Pancreas (tissue), 10 donors: ENCODE results near the gene CS. TPM values are rescaled to one million over a fixed set of nuclear protein-coding genes. Genes with fewer than 3 reads are reported as not detected.

ENCODE experiments used
- ATAC-seq, 4 donors: fragments of 200-7000 bp; cut with Tn5 transposase; one replicate each; pipeline versions ENCODE4 v1.8.0 to v1.9.1; 2020; ENCODE audit warnings: mild to moderate bottlenecking in 4 of 4, moderate library complexity in 4 of 4
- DNase-seq, 6 donors: peaks; one replicate each; pipeline ENCODE4 v3.0.0-alpha.2; 2020
- FAIRE-seq: peaks from 2 replicates; lab custom pipeline; 2012; peaks lifted over from hg19 to GRCh38; lab: Jason Lieb, UNC
- H3K27ac ChIP-seq, 4 donors: fragments of 200-600 bp; sonication (generic); 1 replicate in 3 of 4; 2 replicates in 1 of 4; pipeline versions ENCODE4 v1.5.0 to v1.8.0; 2020
- H3K27me3 ChIP-seq, 4 donors: fragments of 200-600 bp; one replicate each; pipeline ENCODE4 v1.8.0; 2021
- H3K36me3 ChIP-seq, 3 donors: fragments of 200-600 bp; sonication (generic) in 1 of 3; one replicate each; pipeline versions ENCODE4 v1.5.0 to v1.8.0; 2020 to 2021
- H3K4me1 ChIP-seq, 3 donors: fragments of 200-600 bp; one replicate each; pipeline ENCODE4 v1.8.0; 2021
- H3K4me3 ChIP-seq, 4 donors: fragments of 200-600 bp; sonication (generic) in 2 of 4; one replicate each; pipeline versions ENCODE4 v1.5.0 to v1.8.0; 2020 to 2021
- H3K9me3 ChIP-seq, 4 donors: fragments of 200-600 bp; one replicate each; pipeline ENCODE4 v1.8.0; 2021
- CTCF ChIP-seq, 4 donors: fragments of 200-600 bp; sonication (generic) in 3 of 4; IDR thresholded peaks; one replicate each; pipeline versions ENCODE4 v1.5.0 to v1.8.0; 2021; ENCODE audit warnings: antibody characterized with exemption in 4 of 4
- WGBS, 2 donors: extraction: QIAGEN DNeasy Blood & Tissue Kit; methylation state at CpG; one replicate each; pipeline ENCODE4 v1.1.7; 2013; 5-methylcytosine and 5-hydroxymethylcytosine counted together
- intact Hi-C, 3 donors: fragments of 100-400 bp; cut with DNase I; formaldehyde crosslinking; loops; one replicate each; pipeline versions ENCODE4 v1.11.1 to v1.14.2; 2022
- polyA plus RNA-seq, 2 donors: library from polyadenylated mRNA; stranded (reverse); fragments of 200-250 nt; gene quantifications; one replicate each; pipeline ENCODE4 v1.2.3, GENCODE V29; 2013
- total RNA-seq, 6 donors: library from RNA; stranded (reverse); fragmentation: NEBNext Ultra II Directional in 4 of 6; extraction: Animal tissue kit (Norgen Biotek cat#: 25700) in 4 of 6; gene quantifications; one replicate each; pipeline versions ENCODE4 v1.2.1 to v1.2.4, GENCODE V29; 2021 to 2023
- donor health status: healthy with polysubstance abuse.
- donor health status: DM: no; HTN: no; CAD: no; lungs with moderate emphysema.
- donor health status: DM: no; HTN: no; CAD: no.
- donor health status: control.
- donor health status: control.
- donor health status: Bipolar disorder and iron deficiency.
- donor health status: DM: yes; HTN: yes; CAD: no.
- donor health status: DM: no; HTN: no; CAD: no.
- donor health status: DM: no; HTN: no; CAD: no.
- donor health status: DM: yes; HTN: yes; CAD: no.

CS gene
- total and polyA plus RNA-seq, 8 donors = 32.0 to 120 (median 87.7) TPM

GRCh38 chr12:56311003-56311402 is 10.9 kb upstream of the CS start:
- FAIRE-seq (no peak), DNase-seq (no peak), ATAC-seq (no peak)
- H3K36me3 ChIP-seq = peaks cover 0 to 7% (median 5%) of the 10 kb centered on the region in 3 donors
- intact Hi-C loops = no loop called here
- H3K27me3 ChIP-seq = no peaks in the 10 kb centered on the region
- H3K4me1 ChIP-seq = peaks cover 6 to 10% (median 6%) of the 10 kb centered on the region in 3 donors
- 94 to 95% methylated on average over 12 of the region's 12 CpGs for WGBS, 2 donors
- H3K4me3 ChIP-seq = no peak overlapping the region
- no peak overlapping the region for H3K27ac ChIP-seq
- no peaks in the 10 kb centered on the region for H3K9me3 ChIP-seq
- no peak for TF ChIP-seq CTCF (IDR thresholded peaks at IDR 0.05)

- peaks cover 0 to 7% (median 5%) of the 10 kb centered on the region in 3 donors for H3K36me3 ChIP-seq
- H3K27ac ChIP-seq = no peak overlapping the region
- WGBS, 2 donors = 88 to 91% methylated on average over 3 of the region's 3 CpGs
- no peak for FAIRE-seq
- H3K4me1 ChIP-seq = no peaks in the 10 kb centered on the region
- intact Hi-C loops = no loop called here
- DNase-seq = no peak
- TF ChIP-seq CTCF (IDR thresholded peaks at IDR 0.05) = no peak
- no peak for ATAC-seq
- H3K27me3 ChIP-seq = no peaks in the 10 kb centered on the region
- H3K9me3 ChIP-seq = no peaks in the 10 kb centered on the region
- no peak overlapping the region for H3K4me3 ChIP-seq
Measured at GRCh38 chr12:56308714-56309113, 8.6 kb upstream of the CS start.

- no peak overlapping the region for H3K4me3 ChIP-seq
- H3K4me1 ChIP-seq = no peaks in the 10 kb centered on the region
- DNase-seq (no peak), ATAC-seq (no peak), FAIRE-seq (no peak)
- no peak for TF ChIP-seq CTCF (IDR thresholded peaks at IDR 0.05)
- peaks cover 0 to 7% (median 5%) of the 10 kb centered on the region in 3 donors for H3K36me3 ChIP-seq
- H3K9me3 ChIP-seq = no peaks in the 10 kb centered on the region
- H3K27me3 ChIP-seq = no peaks in the 10 kb centered on the region
- intact Hi-C loops = no loop called here
- 94 to 96% methylated on average over 7 of the region's 7 CpGs for WGBS, 2 donors
- no peak overlapping the region for H3K27ac ChIP-seq
Measured at GRCh38 chr12:56307221-56307965, 7.3 kb upstream of the CS start.

- WGBS, 2 donors = 92 to 93% methylated on average over 8 of the region's 8 CpGs
- no peak for DNase-seq
- TF ChIP-seq CTCF (IDR thresholded peaks at IDR 0.05) = no peak
- H3K9me3 ChIP-seq = no peaks in the 10 kb centered on the region
- H3K36me3 ChIP-seq = peaks cover 0 to 7% (median 5%) of the 10 kb centered on the region in 3 donors
- no peak for FAIRE-seq
- no peak overlapping the region for H3K27ac ChIP-seq
- H3K4me3 ChIP-seq = no peak overlapping the region
- peaks cover 0 to 5% (median 3%) of the 10 kb centered on the region in 3 donors for H3K4me1 ChIP-seq
- ATAC-seq = no peak
- intact Hi-C loops = no loop called here
- H3K27me3 ChIP-seq = no peaks in the 10 kb centered on the region
Measured at GRCh38 chr12:56304872-56305590, 4.9 kb upstream of the CS start.
